IMR-90 (cell line): Measurements from ENCODE around the gene MYOCD. TPM values are rescaled to one million over a fixed set of nuclear protein-coding genes. Genes with fewer than 3 reads are reported as not detected.

Experiments
- ATAC-seq: fragments of 200-7000 bp; cut with Tn5 transposase; 2 replicates; pipeline ENCODE4 v1.9.1; 2020; ENCODE audit warnings: low read depth, mild to moderate bottlenecking, moderate library complexity
- BruUV-seq: library from RNA; stranded (reverse); fragments of 400-500 nt; replicated peaks from 2 replicates; lab custom pipeline; 2021; lab: Mats Ljungman, UMichigan
- CTCF ChIA-PET: fragments of 300-600 bp; formaldehyde crosslinking; extraction: SDS; loops from one replicate; lab custom pipeline; 2021; ENCODE audit warnings: antibody characterized with exemption; lab: Yijun Ruan, JAX
- POLR2A ChIA-PET: fragments of 300-600 bp; sonication (Branson Sonifier 250); formaldehyde crosslinking; loops from one replicate; lab custom pipeline; 2022; ENCODE audit warnings: antibody characterized with exemption; ENCODE audit not compliant: unreplicated experiment; lab: Charles Lee
- DNase-seq: peaks from one replicate; pipeline ENCODE4 v3.0.0; 2013
- H2AFZ ChIP-seq: replicated peaks from 2 replicates; pipeline ENCODE3; 2013; ENCODE audit warnings: low read length, mild to moderate bottlenecking; ENCODE audit not compliant: poor library complexity
- H2AK5ac ChIP-seq: 2 replicates; pipeline ENCODE4 v1.6.1; 2013; ENCODE audit warnings: low read depth, low read length, inconsistent platforms
- H2AK9ac ChIP-seq: replicated peaks from 2 replicates; pipeline ENCODE3; 2013; ENCODE audit warnings: mild to moderate bottlenecking, low read depth, low read length, moderate library complexity; ENCODE audit not compliant: poor library complexity
- H2BK120ac ChIP-seq: 2 replicates; pipeline ENCODE4 v1.6.1; 2013; ENCODE audit warnings: low read depth, low read length, inconsistent platforms
- H2BK15ac ChIP-seq: 3 replicates; pipeline ENCODE4 v1.6.1; 2013; ENCODE audit warnings: low read depth, low read length, inconsistent platforms
- H2BK20ac ChIP-seq: 2 replicates; pipeline ENCODE4 v1.6.1; 2013; ENCODE audit warnings: low read depth, mild to moderate bottlenecking, inconsistent platforms, low read length, moderate library complexity
- H2BK5ac ChIP-seq: 2 replicates; pipeline ENCODE4 v1.6.1; 2013; ENCODE audit warnings: mild to moderate bottlenecking, low read depth, low read length, inconsistent platforms; ENCODE audit not compliant: poor library complexity, severe bottlenecking
- H3K14ac ChIP-seq: replicated peaks from 2 replicates; pipeline ENCODE4 v1.6.1; 2013; ENCODE audit warnings: low read depth, low read length, inconsistent platforms
- H3K18ac ChIP-seq: 2 replicates; pipeline ENCODE4 v1.6.1; 2013; ENCODE audit warnings: low read depth, low read length, control low read depth
- H3K23ac ChIP-seq: 2 replicates; pipeline ENCODE4 v1.6.1; 2013; ENCODE audit warnings: low read depth, low read length, inconsistent platforms
- H3K27ac ChIP-seq: 2 replicates; pipeline ENCODE4 v1.5.1; 2013; ENCODE audit warnings: mild to moderate bottlenecking, control low read depth, low read length; ENCODE audit not compliant: insufficient read depth
- H3K27me3 ChIP-seq: 2 replicates; pipeline ENCODE4 v1.6.1; 2013; ENCODE audit warnings: low read length; ENCODE audit not compliant: control insufficient read depth, insufficient read depth
- H3K36me3 ChIP-seq: 2 replicates; pipeline ENCODE4 v1.6.1; 2013; ENCODE audit warnings: low read length, mixed read lengths; ENCODE audit not compliant: control insufficient read depth, insufficient read depth
- H3K4ac ChIP-seq: 2 replicates; pipeline ENCODE4 v1.6.1; 2013; ENCODE audit warnings: low read depth, low read length, inconsistent platforms
- H3K4me1 ChIP-seq: 2 replicates; pipeline ENCODE4 v1.6.1; 2013; ENCODE audit warnings: low read length, mixed read lengths; ENCODE audit not compliant: control insufficient read depth, insufficient read depth
- H3K4me2 ChIP-seq: 2 replicates; pipeline ENCODE4 v1.6.1; 2013; ENCODE audit warnings: low read depth, mild to moderate bottlenecking, control low read depth, low read length, moderate library complexity
- H3K4me3 ChIP-seq: 2 replicates; pipeline ENCODE4 v1.5.1; 2013; ENCODE audit warnings: low read depth, mild to moderate bottlenecking, control low read depth, low read length, moderate library complexity; ENCODE audit not compliant: insufficient read depth
- H3K56ac ChIP-seq: 2 replicates; pipeline ENCODE4 v1.6.1; 2013; ENCODE audit warnings: low read length, inconsistent platforms; ENCODE audit not compliant: insufficient read depth; ENCODE audit errors: extremely low read depth
- H3K79me1 ChIP-seq, 2 experiments: 2 replicates each; pipeline ENCODE4 v1.6.1; 2013; ENCODE audit warnings: low read length in 2 of 2, inconsistent platforms in 1 of 2, low read depth in 1 of 2
- H3K9ac ChIP-seq: 2 replicates; pipeline ENCODE4 v1.6.1; 2013; ENCODE audit warnings: low read depth, low read length, control low read depth
- H3K9me1 ChIP-seq: 2 replicates; pipeline ENCODE4 v1.6.1; 2013; ENCODE audit warnings: low read length, inconsistent platforms; ENCODE audit not compliant: insufficient read depth
- H3K9me3 ChIP-seq: 2 replicates; pipeline ENCODE4 v1.6.1; 2013; ENCODE audit warnings: low read length; ENCODE audit not compliant: control insufficient read depth, insufficient read depth
- H4K20me1 ChIP-seq: 2 replicates; pipeline ENCODE4 v1.6.1; 2013; ENCODE audit warnings: low read length, inconsistent platforms; ENCODE audit not compliant: insufficient read depth
- H4K5ac ChIP-seq: 2 replicates; pipeline ENCODE4 v1.6.1; 2013; ENCODE audit warnings: mild to moderate bottlenecking, low read depth, low read length, control low read depth
- H4K8ac ChIP-seq, 2 experiments: 2 replicates each; pipeline ENCODE4 v1.6.1; 2013; ENCODE audit warnings: low read depth in 2 of 2, low read length in 2 of 2, control low read depth in 1 of 2, inconsistent platforms in 1 of 2
- H4K91ac ChIP-seq: 2 replicates; pipeline ENCODE4 v1.6.1; 2013; ENCODE audit warnings: low read depth, low read length, inconsistent platforms; ENCODE audit not compliant: insufficient read depth
- BHLHE40 ChIP-seq: fragments of 150-350 bp; IDR thresholded peaks from 2 replicates; pipeline ENCODE4 v1.6.1; 2016; ENCODE audit warnings: mild to moderate bottlenecking, low read depth, low read length
- CEBPB ChIP-seq: IDR thresholded peaks from 2 replicates; pipeline ENCODE4 v1.6.1; 2012; ENCODE audit warnings: low read depth, low read length, improper control_type of control experiment
- ELK1 ChIP-seq: fragments of 150-350 bp; IDR thresholded peaks from 2 replicates; pipeline ENCODE4 v1.6.1; 2016; ENCODE audit warnings: low read depth, mild to moderate bottlenecking, low read length, moderate library complexity, borderline replicate concordance
- FOS ChIP-seq: fragments of 150-350 bp; IDR thresholded peaks from 2 replicates; pipeline ENCODE4 v1.6.1; 2016; ENCODE audit warnings: low read depth, low read length
- MAFK ChIP-seq: IDR thresholded peaks from 2 replicates; pipeline ENCODE4 v1.6.1; 2012; ENCODE audit warnings: low read depth, low read length, improper control_type of control experiment
- MAZ ChIP-seq: IDR thresholded peaks from 2 replicates; pipeline ENCODE4 v1.6.1; 2012; ENCODE audit warnings: low read depth, mild to moderate bottlenecking, low read length, improper control_type of control experiment, moderate library complexity, borderline replicate concordance
- MXI1 ChIP-seq: IDR thresholded peaks from 2 replicates; pipeline ENCODE4 v1.6.1; 2012; ENCODE audit warnings: low read depth, mild to moderate bottlenecking, low read length, moderate library complexity, borderline replicate concordance
- NFE2L2 ChIP-seq: fragments of 150-350 bp; IDR thresholded peaks from 2 replicates; pipeline ENCODE4 v1.6.1; 2016; ENCODE audit warnings: low read depth, mild to moderate bottlenecking, low read length
- RAD21 ChIP-seq: IDR thresholded peaks from 2 replicates; pipeline ENCODE4 v1.6.1; 2012; ENCODE audit warnings: low read length, improper control_type of control experiment
- RCOR1 ChIP-seq: IDR thresholded peaks from 2 replicates; pipeline ENCODE4 v1.6.1; 2012; ENCODE audit warnings: mild to moderate bottlenecking, low read length, improper control_type of control experiment; ENCODE audit not compliant: insufficient replicate concordance
- RFX5 ChIP-seq: IDR thresholded peaks from 2 replicates; pipeline ENCODE4 v1.8.0; 2012; ENCODE audit warnings: low read depth, mild to moderate bottlenecking, low read length, moderate library complexity
- SMC3 ChIP-seq: fragments of 150-350 bp; IDR thresholded peaks from 2 replicates; pipeline ENCODE4 v1.6.1; 2016; ENCODE audit warnings: low read depth, mild to moderate bottlenecking, antibody characterized with exemption, low read length, moderate library complexity
- USF2 ChIP-seq: fragments of 150-350 bp; IDR thresholded peaks from 2 replicates; pipeline ENCODE4 v1.6.1; 2017; ENCODE audit warnings: mild to moderate bottlenecking, antibody characterized with exemption, low read length, low read depth
- WGBS, 2 experiments: methylation state at CpG; one replicate each; pipeline versions ENCODE4 v1.1.5 to v1.1.7; 2013; ENCODE audit warnings: missing lambda C conversion rate in 2 of 2; ENCODE audit not compliant: insufficient read length in 1 of 2; ENCODE audit errors: extremely low coverage in 2 of 2; 5-methylcytosine and 5-hydroxymethylcytosine counted together
- dilution Hi-C: fragments of 300-500 bp; cut with HindIII; formaldehyde crosslinking; loops from one replicate; pipeline ENCODE4 v1.14.3; 2018; ENCODE audit warnings: low sequenced_read_pairs; ENCODE audit not compliant: unreplicated experiment
- in situ Hi-C: fragments of 300-500 bp; cut with MboI; formaldehyde crosslinking; loops from 3 replicates; pipeline ENCODE4 v1.14.3; 2019; ENCODE audit warnings: low sequenced_read_pairs, inconsistent platforms, mixed read lengths
- intact Hi-C: fragments of 100-400 bp; cut with micrococcal nuclease; formaldehyde crosslinking; loops from 2 replicates; pipeline ENCODE4 v1.10.0; 2022
- polyA plus RNA-seq, 3 experiments: library from polyadenylated mRNA; depleted of rRNA; stranded (reverse); fragments of >200 nt; gene quantifications; 2 replicates each; pipeline ENCODE4 v1.2.3, GENCODE V29; 2012; ENCODE audit warnings: low replicate concordance in 1 of 3
- total RNA-seq: library from RNA; depleted of rRNA; stranded (reverse); fragments of >200 nt; gene quantifications from 2 replicates; pipeline ENCODE4 v1.2.3, GENCODE V29; 2012

Gene MYOCD
- total and polyA plus RNA-seq, 2 of the 4 experiments (the other 2 are of a cell fraction) = 10.6 to 20.1 TPM

- no peak overlapping the region for H3K27ac ChIP-seq
- in situ Hi-C loops (no loop called here), intact Hi-C loops (no loop called here), dilution Hi-C loops (no loop called here)
- H2BK15ac ChIP-seq = peak overlapping the region; percentile 14; the same call in 1 of the 3 replicates
- no peak overlapping the region for H4K8ac ChIP-seq
- no peak overlapping the region for H4K91ac ChIP-seq
- H4K5ac ChIP-seq = no peak overlapping the region
- no peaks in the 10 kb centered on the region for H4K20me1 ChIP-seq
- no peak overlapping the region for H3K4me3 ChIP-seq
- H3K9ac ChIP-seq = no peak overlapping the region
- no peak overlapping the region for H2AK5ac ChIP-seq
- 0 out of 2 replicates have a peak overlapping the region, but pooled peaks have one; percentile 51 for H3K14ac ChIP-seq
- H2BK5ac ChIP-seq = no peak overlapping the region
- no peaks in the 10 kb centered on the region for H3K9me3 ChIP-seq
- H3K36me3 ChIP-seq = no peaks in the 10 kb centered on the region
- no TSS peak for BruUV-seq
- no peak overlapping the region for H2BK20ac ChIP-seq
- no peak overlapping the region for H3K18ac ChIP-seq
- no peak overlapping the region for H3K23ac ChIP-seq
- no peak overlapping the region for H2AK9ac ChIP-seq
- H3K56ac ChIP-seq = no peak overlapping the region
- H3K79me1 ChIP-seq = no peaks in the 10 kb centered on the region
- no peak overlapping the region for H2AFZ ChIP-seq
- CTCF ChIA-PET = interaction anchor here (1.2 kb wide), 1 partner anchor 12 kb away, joined by 3 read pairs; no protein-coding TSS in a partner anchor
- POLR2A ChIA-PET = no interaction called here
- TF ChIP-seq CEBPB (no peak), NFE2L2 (no peak), ELK1 (no peak), RFX5 (no peak), RAD21 (no peak), MXI1 (no peak), SMC3 (no peak), BHLHE40 (no peak), FOS (no peak), RCOR1 (no peak), MAFK (no peak), MAZ (no peak), USF2 (no peak)
- no peak overlapping the region for H2BK120ac ChIP-seq
- DNase-seq = no peak
- peak overlapping the region; percentile 47; the same call in 1 of the 2 replicates for H3K4ac ChIP-seq
- peaks cover 5% of the 10 kb centered on the region; the same call in 1 of the 2 replicates for H3K9me1 ChIP-seq
- H3K4me2 ChIP-seq = no peak overlapping the region
- WGBS, 2 experiments = no CpG with 5 or more reads among the region's 2 CpGs
- ATAC-seq = no peak
- peaks cover 4% of the 10 kb centered on the region; the same call in 1 of the 2 replicates for H3K4me1 ChIP-seq
- H3K27me3 ChIP-seq = no peaks in the 10 kb centered on the region
These were observed 9.3 kb upstream of the MYOCD start for GRCh38 chr17:12656354-12656753.
